Mucosa of descending colon (tissue), 3 donors: ENCODE measurements around the gene ST6GALNAC3. TPM values are rescaled to one million over a fixed set of nuclear protein-coding genes. Genes with fewer than 3 reads are reported as not detected.

ENCODE experiments used
- ATAC-seq: fragments of 200-7000 bp; cut with Tn5 transposase; one replicate; pipeline ENCODE4 v1.9.1; 2020; ENCODE audit warnings: mild to moderate bottlenecking, moderate library complexity
- DNase-seq, 3 donors: peaks; one replicate each; pipeline ENCODE4 v3.0.0-alpha.2; 2020
- H3K36me3 ChIP-seq: fragments of 200-600 bp; one replicate; pipeline ENCODE4 v1.8.0; 2021; ENCODE audit warnings: low read depth, mild to moderate bottlenecking
- H3K4me1 ChIP-seq: fragments of 200-600 bp; one replicate; pipeline ENCODE4 v1.8.0; 2021; ENCODE audit warnings: low read depth, mild to moderate bottlenecking
- H3K4me3 ChIP-seq: fragments of 200-600 bp; one replicate; pipeline ENCODE4 v1.8.0; 2021; ENCODE audit warnings: mild to moderate bottlenecking
- H3K9me3 ChIP-seq: fragments of 200-600 bp; one replicate; pipeline ENCODE4 v1.8.0; 2021; ENCODE audit warnings: mild to moderate bottlenecking
- intact Hi-C, 2 donors: fragments of 100-400 bp; cut with DNase I in 1 of 2; cut with micrococcal nuclease in 1 of 2; formaldehyde crosslinking; loops; one replicate each; pipeline versions ENCODE4 v1.11.0 to v1.11.1; 2022; cut with DNase I, micrococcal nuclease
- total RNA-seq, 3 donors: library from RNA; stranded (reverse); fragmentation: NEBNext Ultra II Directional in 2 of 3; extraction: Animal tissue kit (Norgen Biotek cat#: 25700) in 2 of 3; gene quantifications; one replicate each; pipeline versions ENCODE4 v1.2.1 to v1.2.4, GENCODE V29; 2021 to 2023
- TF ChIP-seq, protein P1 (sequence below): fragments of 200-600 bp; IDR thresholded peaks from one replicate; pipeline ENCODE4 v1.8.0; 2022; ENCODE audit warnings: antibody characterized with exemption, mild to moderate bottlenecking
- donor health status: DM: no; HTN: no; CAD: no; lungs with moderate emphysema.
- donor health status: DM: no; HTN: no; CAD: no.
- donor health status: DM: no; HTN: yes; CAD: no.

Gene ST6GALNAC3
- total RNA-seq, 3 donors from 2014 or later: 5.4 to 9.0 (median 6.7) TPM

DNA sequence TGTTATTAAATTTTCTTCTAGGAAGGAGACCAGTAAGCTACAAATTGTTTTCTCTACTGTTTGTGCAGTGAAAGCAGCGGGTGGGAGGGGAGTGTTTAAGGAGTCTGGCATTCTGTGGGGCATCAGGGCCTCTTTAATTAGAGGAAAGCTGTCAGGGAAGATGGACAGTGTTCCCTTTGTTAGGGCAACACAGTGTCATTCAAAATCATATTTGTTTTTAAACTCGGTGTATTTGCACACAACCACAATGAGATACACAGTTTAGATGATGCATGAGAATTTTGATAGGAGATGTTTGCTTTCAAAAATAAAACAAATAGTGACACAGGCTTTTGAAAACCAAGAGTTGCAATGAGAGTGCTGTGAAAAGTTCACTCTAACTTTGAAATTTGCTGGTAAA is 15.1 kb upstream of the ST6GALNAC3 start:
- no peaks in the 10 kb centered on the region for H3K4me1 ChIP-seq
- H3K36me3 ChIP-seq: no peaks in the 10 kb centered on the region
- no peak for ATAC-seq
- TF ChIP-seq, protein P1, sequence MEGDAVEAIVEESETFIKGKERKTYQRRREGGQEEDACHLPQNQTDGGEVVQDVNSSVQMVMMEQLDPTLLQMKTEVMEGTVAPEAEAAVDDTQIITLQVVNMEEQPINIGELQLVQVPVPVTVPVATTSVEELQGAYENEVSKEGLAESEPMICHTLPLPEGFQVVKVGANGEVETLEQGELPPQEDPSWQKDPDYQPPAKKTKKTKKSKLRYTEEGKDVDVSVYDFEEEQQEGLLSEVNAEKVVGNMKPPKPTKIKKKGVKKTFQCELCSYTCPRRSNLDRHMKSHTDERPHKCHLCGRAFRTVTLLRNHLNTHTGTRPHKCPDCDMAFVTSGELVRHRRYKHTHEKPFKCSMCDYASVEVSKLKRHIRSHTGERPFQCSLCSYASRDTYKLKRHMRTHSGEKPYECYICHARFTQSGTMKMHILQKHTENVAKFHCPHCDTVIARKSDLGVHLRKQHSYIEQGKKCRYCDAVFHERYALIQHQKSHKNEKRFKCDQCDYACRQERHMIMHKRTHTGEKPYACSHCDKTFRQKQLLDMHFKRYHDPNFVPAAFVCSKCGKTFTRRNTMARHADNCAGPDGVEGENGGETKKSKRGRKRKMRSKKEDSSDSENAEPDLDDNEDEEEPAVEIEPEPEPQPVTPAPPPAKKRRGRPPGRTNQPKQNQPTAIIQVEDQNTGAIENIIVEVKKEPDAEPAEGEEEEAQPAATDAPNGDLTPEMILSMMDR: no peak
- no peaks in the 10 kb centered on the region for H3K9me3 ChIP-seq
- no peak overlapping the region for H3K4me3 ChIP-seq
- intact Hi-C loops: no loop called here
- no peak for DNase-seq

DNA sequence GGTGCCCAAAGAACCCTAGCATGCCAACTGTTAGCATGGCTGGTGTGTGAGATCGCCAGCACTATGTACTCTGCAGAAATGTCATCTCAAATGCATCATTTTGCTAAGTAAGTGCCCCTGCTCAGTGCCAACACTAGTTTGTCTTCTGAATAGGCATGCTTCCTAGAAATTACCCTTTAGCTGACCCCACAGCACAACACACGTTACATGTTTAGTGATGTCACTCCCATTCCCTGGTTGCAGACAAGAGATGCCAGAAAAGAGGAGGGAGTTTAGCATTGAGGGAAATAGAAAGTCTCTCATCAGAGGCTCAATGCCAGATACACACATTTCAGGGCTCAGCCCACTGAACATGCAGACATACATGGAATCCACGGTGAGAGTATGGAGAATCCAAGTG is 9.3 kb upstream of the ST6GALNAC3 start:
- H3K36me3 ChIP-seq: no peaks in the 10 kb centered on the region
- H3K9me3 ChIP-seq: no peaks in the 10 kb centered on the region
- no peak overlapping the region for H3K4me3 ChIP-seq
- intact Hi-C loops: no loop called here
- TF ChIP-seq, protein P1: no peak
- H3K4me1 ChIP-seq: peaks cover 8% of the 10 kb centered on the region
- ATAC-seq (no peak), DNase-seq (no peak)

DNA sequence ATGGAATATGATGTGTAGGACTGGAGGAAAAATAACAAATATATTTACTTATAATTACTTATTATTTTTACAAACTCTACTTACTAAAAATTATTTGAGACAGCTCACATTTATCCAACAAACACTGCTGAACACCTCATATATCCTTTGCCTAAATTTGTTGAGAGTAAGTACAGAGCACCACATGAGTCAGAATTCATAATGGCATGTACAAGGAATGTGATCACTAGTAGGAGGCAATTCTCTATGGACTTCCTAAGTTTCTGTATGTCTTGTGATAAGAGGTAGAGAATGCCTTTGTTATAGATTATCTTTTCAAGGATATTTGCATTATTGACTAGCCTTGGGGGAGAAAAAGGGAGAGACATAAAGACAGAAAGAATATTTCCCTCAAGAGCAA is 8.2 kb upstream of the ST6GALNAC3 start:
- DNase-seq (no peak), ATAC-seq (no peak)
- no peaks in the 10 kb centered on the region for H3K9me3 ChIP-seq
- H3K36me3 ChIP-seq: no peaks in the 10 kb centered on the region
- H3K4me1 ChIP-seq: peaks cover 8% of the 10 kb centered on the region
- H3K4me3 ChIP-seq: no peak overlapping the region
- TF ChIP-seq, protein P1: no peak
- intact Hi-C loops: no loop called here

DNA sequence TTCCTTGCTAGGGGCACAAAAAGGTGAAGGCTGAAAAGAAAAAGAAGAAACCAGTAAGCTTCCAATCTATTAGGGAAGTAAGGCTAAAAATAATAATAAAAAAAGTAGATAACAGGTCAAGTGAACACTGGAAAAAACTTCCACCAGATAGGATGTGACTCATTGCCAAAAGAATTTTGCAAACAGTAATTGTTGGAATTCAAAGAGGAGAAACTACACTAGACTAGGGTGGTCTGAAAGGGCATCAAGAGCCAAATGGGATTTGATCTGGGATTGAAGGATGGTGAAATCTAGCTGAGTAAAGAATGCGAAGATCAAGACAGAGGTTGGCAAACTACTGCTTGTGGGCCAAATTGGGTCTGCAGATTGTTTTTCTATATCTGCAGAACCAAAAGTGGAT is 6.0 kb upstream of the ST6GALNAC3 start:
- H3K36me3 ChIP-seq: no peaks in the 10 kb centered on the region
- H3K9me3 ChIP-seq: no peaks in the 10 kb centered on the region
- no peak for DNase-seq
- H3K4me3 ChIP-seq: no peak overlapping the region
- ATAC-seq: no peak
- intact Hi-C loops: no loop called here
- TF ChIP-seq, protein P1: no peak
- peaks cover 9% of the 10 kb centered on the region for H3K4me1 ChIP-seq

DNA sequence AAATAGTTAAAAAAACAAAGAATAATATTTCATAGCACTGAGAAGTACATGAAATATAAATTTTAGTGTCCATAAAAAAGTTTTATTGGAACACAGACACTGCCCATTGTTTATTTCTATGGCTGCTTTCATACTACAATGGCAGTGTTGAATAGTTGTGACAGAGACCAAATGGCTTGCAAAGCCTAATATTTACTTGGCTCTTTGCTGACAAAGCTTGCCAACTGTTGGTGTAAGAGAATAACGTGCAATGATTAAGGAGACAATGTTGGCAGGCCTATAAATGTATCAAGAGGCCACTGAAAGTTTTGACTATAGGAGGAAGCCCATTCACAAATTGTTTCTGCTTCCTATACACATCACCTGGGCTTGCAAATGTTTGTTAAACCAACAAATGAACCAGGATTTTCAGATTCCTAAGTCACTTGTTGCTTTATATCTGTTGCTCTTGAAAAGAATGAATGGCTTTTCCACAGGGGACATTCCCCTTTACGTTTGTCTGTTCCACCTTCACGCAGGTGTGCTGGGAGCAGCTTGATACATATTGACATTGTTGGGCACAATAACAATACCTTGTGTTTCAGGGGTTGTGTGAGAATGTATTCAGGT is 5.5 kb upstream of the ST6GALNAC3 start:
- Histone ChIP-seq H3K4me3 (no peak overlapping the region), H3K4me1 (peaks cover 14% of the 10 kb centered on the region), H3K36me3 (no peaks in the 10 kb centered on the region), H3K9me3 (no peaks in the 10 kb centered on the region)
- intact Hi-C loops: no loop called here
- TF ChIP-seq, protein P1: no peak
- DNase-seq: no peak
- ATAC-seq: peak; percentile 55

DNA sequence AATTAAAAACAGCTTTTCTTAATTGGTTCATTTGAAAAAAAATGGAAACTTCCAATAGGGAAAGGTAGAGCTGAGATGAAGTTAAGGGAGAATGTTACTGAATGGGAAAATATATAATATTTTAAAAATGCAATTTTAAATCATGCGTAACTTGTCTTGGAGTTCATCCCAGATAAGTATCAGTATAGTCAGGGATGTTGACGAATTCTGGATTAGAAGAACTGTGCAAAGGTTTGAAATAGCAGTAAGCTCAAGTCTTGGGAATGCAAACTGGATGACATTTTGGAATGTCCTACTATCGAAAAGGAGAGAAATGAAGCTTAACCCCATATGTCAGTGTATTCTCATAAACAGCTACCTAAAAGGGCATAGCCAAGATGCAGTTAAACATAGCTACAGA is 4.0 kb upstream of the ST6GALNAC3 start:
- ATAC-seq (no peak), DNase-seq (no peak)
- TF ChIP-seq, protein P1: no peak
- Histone ChIP-seq H3K4me1 (peaks cover 24% of the 10 kb centered on the region), H3K4me3 (no peak overlapping the region), H3K36me3 (no peaks in the 10 kb centered on the region), H3K9me3 (no peaks in the 10 kb centered on the region)
- intact Hi-C loops: no loop called here
